OCI-LY7 (cell line): Measurements from ENCODE around the gene RBM28. TPM values are rescaled to one million over a fixed set of nuclear protein-coding genes. Genes with fewer than 3 reads are reported as not detected.

ENCODE experiments used
- BruUV-seq: library from RNA; stranded (reverse); fragments of 400-500 nt; replicated peaks from 2 replicates; lab custom pipeline; 2021; lab: Mats Ljungman, UMichigan
- CTCF ChIA-PET: fragments of 300-600 bp; sonication (Branson Sonifier 250); formaldehyde crosslinking; loops from one replicate; lab custom pipeline; 2022; ENCODE audit warnings: antibody characterized with exemption; ENCODE audit not compliant: unreplicated experiment; lab: Charles Lee
- POLR2A ChIA-PET: fragments of 300-600 bp; sonication (Branson Sonifier 250); formaldehyde crosslinking; loops from one replicate; lab custom pipeline; 2022; ENCODE audit warnings: antibody characterized with exemption; lab: Charles Lee
- DNase-seq: peaks from one replicate; pipeline ENCODE4 v3.0.0-alpha.2; 2015; ENCODE audit warnings: low spot score
- H2AFZ ChIP-seq: fragments of 200-600 bp; sonication (generic), shearing (Covaris generic); 2 replicates; pipeline ENCODE4 v1.6.1; 2014; ENCODE audit warnings: mild to moderate bottlenecking, antibody characterized with exemption, low read length, moderate library complexity
- H3K27ac ChIP-seq: fragments of 200-600 bp; sonication (generic); 2 replicates; pipeline ENCODE4 v1.5.1; 2014; ENCODE audit warnings: mixed run types, low read depth, mild to moderate bottlenecking, moderate library complexity, low read length, inconsistent platforms; ENCODE audit not compliant: poor library complexity, severe bottlenecking
- H3K36me3 ChIP-seq: fragments of 200-600 bp; sonication (generic); 2 replicates; pipeline ENCODE4 v1.6.1; 2014; ENCODE audit warnings: mild to moderate bottlenecking, antibody characterized with exemption, low read length, moderate library complexity, mixed read lengths; ENCODE audit not compliant: insufficient read depth
- H3K4me1 ChIP-seq: fragments of 200-600 bp; sonication (generic); 2 replicates; pipeline ENCODE4 v1.5.1; 2014; ENCODE audit warnings: mild to moderate bottlenecking, low read length; ENCODE audit not compliant: insufficient read depth, poor library complexity, severe bottlenecking
- H3K4me2 ChIP-seq: fragments of 200-600 bp; sonication (generic); 2 replicates; pipeline ENCODE4 v1.6.1; 2014; ENCODE audit warnings: mild to moderate bottlenecking, low read length
- H3K4me3 ChIP-seq: fragments of 200-600 bp; sonication (generic); 2 replicates; pipeline ENCODE4 v1.5.1; 2014; ENCODE audit warnings: mild to moderate bottlenecking, low read depth, low read length; ENCODE audit not compliant: poor library complexity, severe bottlenecking
- H3K79me2 ChIP-seq: fragments of 200-600 bp; sonication (generic); 2 replicates; pipeline ENCODE4 v1.6.1; 2016; ENCODE audit warnings: low read depth, mild to moderate bottlenecking, low read length, moderate library complexity, mixed read lengths; ENCODE audit not compliant: insufficient read depth
- H3K9me2 ChIP-seq: fragments of 200-600 bp; sonication (generic); 2 replicates; pipeline ENCODE4 v1.6.1; 2016; ENCODE audit warnings: mild to moderate bottlenecking, low read length, mixed read lengths; ENCODE audit not compliant: insufficient read depth
- H3K9me3 ChIP-seq: fragments of 200-600 bp; sonication (generic); 2 replicates; pipeline ENCODE4 v1.6.1; 2014; ENCODE audit warnings: mild to moderate bottlenecking, mixed run types, low read length, mixed read lengths
- H4K20me1 ChIP-seq: fragments of 200-600 bp; sonication (generic); 2 replicates; pipeline ENCODE4 v1.6.1; 2014; ENCODE audit warnings: mild to moderate bottlenecking, antibody characterized with exemption, low read length, moderate library complexity, mixed read lengths; ENCODE audit not compliant: insufficient read depth
- CTCF ChIP-seq: fragments of 200-600 bp; sonication (generic); conservative IDR thresholded peaks from 2 replicates; pipeline ENCODE4 v1.5.1; 2014; ENCODE audit warnings: mild to moderate bottlenecking, antibody characterized with exemption, low read length, moderate library complexity, mixed read lengths
- EZH2phosphoT487 ChIP-seq: fragments of 200-600 bp; sonication (generic); IDR thresholded peaks from 2 replicates; pipeline ENCODE4 v1.6.1; 2018; ENCODE audit warnings: low read depth, borderline replicate concordance, mild to moderate bottlenecking, mixed run types, antibody characterized with exemption, low read length, moderate library complexity, mixed read lengths
- intact Hi-C: fragments of 100-400 bp; cut with micrococcal nuclease; formaldehyde crosslinking; loops from one replicate; pipeline ENCODE4 v1.10.0; 2022; ENCODE audit not compliant: unreplicated experiment
- total RNA-seq, 2 experiments: library from RNA; depleted of rRNA in 1 of 2; stranded (reverse); fragments of >200 nt in 1 of 2; shearing (Covaris generic) in 1 of 2; gene quantifications; 2 replicates each; pipeline ENCODE4 v1.2.3, GENCODE V29; 2014 to 2022

RBM28 gene
- total RNA-seq, 2 experiments from 2014 or later, result 35.6 to 70.0 TPM

- no peaks in the 10 kb centered on the region for H3K4me1 ChIP-seq
- no peak for TF ChIP-seq CTCF
- no peak for TF ChIP-seq EZH2phosphoT487
- H3K36me3 ChIP-seq, result no peaks in the 10 kb centered on the region
- H3K4me3 ChIP-seq, result no peak overlapping the region
- BruUV-seq, result no TSS peak
- H3K9me3 ChIP-seq, result no peaks in the 10 kb centered on the region
- intact Hi-C loops, result no loop called here
- no peak for DNase-seq
- POLR2A ChIA-PET, result interaction anchor here (0.5 kb wide), 1 partner anchor 328 kb away, joined by 3 read pairs; no protein-coding TSS in a partner anchor
- no peaks in the 10 kb centered on the region for H4K20me1 ChIP-seq
- no peaks in the 10 kb centered on the region for H3K9me2 ChIP-seq
- no peaks in the 10 kb centered on the region for H3K79me2 ChIP-seq
- no peak overlapping the region for H3K4me2 ChIP-seq
- no peak overlapping the region for H3K27ac ChIP-seq
- CTCF ChIA-PET, result no interaction called here
- H2AFZ ChIP-seq, result no peak overlapping the region
Measured at GRCh38 chr7:128260069-128260795, 83.5 kb downstream of the RBM28 start.

GRCh38 chr7:128259131-128260061, 84.3 kb downstream of the RBM28 start:
- no peaks in the 10 kb centered on the region for H3K4me1 ChIP-seq
- POLR2A ChIA-PET, result interaction anchor here (0.6 to 1.0 kb wide), 2 partner anchors 9 to 121 kb away, joined by 3 to 4 read pairs; no protein-coding TSS in a partner anchor
- H3K27ac ChIP-seq, result no peak overlapping the region
- no peak overlapping the region for H3K4me2 ChIP-seq
- H3K36me3 ChIP-seq, result no peaks in the 10 kb centered on the region
- intact Hi-C loops, result no loop called here
- no peaks in the 10 kb centered on the region for H3K9me2 ChIP-seq
- H3K79me2 ChIP-seq, result no peaks in the 10 kb centered on the region
- no TSS peak for BruUV-seq
- H4K20me1 ChIP-seq, result no peaks in the 10 kb centered on the region
- CTCF ChIA-PET, result no interaction called here
- H3K9me3 ChIP-seq, result no peaks in the 10 kb centered on the region
- no peak overlapping the region for H2AFZ ChIP-seq
- no peak overlapping the region for H3K4me3 ChIP-seq
- no peak for DNase-seq
- TF ChIP-seq CTCF (no peak), EZH2phosphoT487 (no peak)
